CD4-positive, alpha-beta T cell treated with Interleukin-15 for 1 hour (primary cell): ENCODE measurements around the gene WDR76.

ENCODE experiments used
- DNase-seq: peaks from one replicate; pipeline ENCODE4 v3.0.0-alpha.2; 2020

The WDR76 gene

DNA sequence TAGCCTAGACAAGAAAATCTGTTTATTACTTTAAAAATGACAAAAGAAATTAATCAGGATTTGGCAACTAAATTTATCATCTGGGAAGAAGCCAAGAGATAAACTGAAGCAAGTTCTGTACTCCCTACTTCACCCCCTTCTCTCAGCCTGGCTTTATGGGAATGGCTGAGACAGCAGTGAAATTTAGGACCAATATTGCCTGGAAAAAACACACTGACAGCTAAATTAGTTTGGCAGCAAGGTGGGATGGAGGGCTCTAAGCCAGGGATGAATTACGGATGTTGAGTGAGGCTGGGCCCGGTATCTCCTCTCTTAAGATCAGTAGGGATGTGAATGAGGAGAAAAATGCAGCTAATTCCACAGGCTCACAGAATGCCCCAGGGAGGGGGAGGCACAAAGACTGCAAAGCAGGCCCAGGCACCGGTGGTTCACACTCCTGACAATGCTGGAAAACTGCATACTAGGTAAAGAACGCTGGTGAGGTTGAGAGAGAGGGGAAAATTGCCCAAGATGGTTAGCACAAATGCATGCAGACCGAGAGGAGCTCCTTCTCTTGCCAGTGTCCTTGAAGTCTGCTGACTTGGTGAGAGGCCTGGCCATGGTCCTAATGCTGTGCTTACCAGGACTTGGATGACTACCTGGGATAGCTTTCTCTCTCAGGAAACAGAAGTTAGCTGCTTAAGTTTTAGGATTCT is 89.0 kb downstream of the WDR76 start:
- no peak for DNase-seq

DNA sequence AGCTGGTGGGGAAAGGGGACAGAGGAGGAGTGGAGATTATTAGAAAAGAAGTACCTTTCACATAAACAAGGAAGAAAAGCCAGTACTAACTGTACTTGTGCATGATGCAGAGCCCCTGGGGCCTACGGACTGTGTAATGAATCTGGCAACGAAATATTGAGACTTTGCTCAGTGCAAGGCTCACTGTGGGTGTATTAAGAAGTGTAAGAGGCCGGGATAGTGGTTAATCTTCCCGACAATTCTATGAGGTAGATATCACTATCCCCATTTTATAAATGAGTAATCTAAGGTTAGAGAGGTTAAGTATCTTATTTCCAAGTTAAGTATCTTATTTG is 89.5 kb downstream of the WDR76 start:
- DNase-seq: no peak
